SK-N-SH (cell line): ENCODE results near the gene EEF1AKMT4.

Source experiments
- JUND ChIP-seq: IDR thresholded peaks from 2 replicates; pipeline ENCODE4 v1.4.0; 2012
- NRF1 ChIP-seq: IDR thresholded peaks from 2 replicates; pipeline ENCODE4 v1.6.1; 2012; ENCODE audit warnings: low read depth, mild to moderate bottlenecking, low read length
- POLR2AphosphoS5 ChIP-seq: IDR thresholded peaks from 2 replicates; pipeline ENCODE4 v1.6.1; 2012; ENCODE audit warnings: low read depth, low read length
- RCOR1 ChIP-seq: fragments of 150-350 bp; IDR thresholded peaks from 2 replicates; pipeline ENCODE4 v1.6.1; 2017; ENCODE audit warnings: antibody characterized with exemption, low read length
- REST ChIP-seq: IDR thresholded peaks from 2 replicates; pipeline ENCODE4 v1.6.1; 2012; ENCODE audit warnings: mild to moderate bottlenecking, low read depth, low read length, moderate library complexity
- TAF1 ChIP-seq: IDR thresholded peaks from 2 replicates; pipeline ENCODE4 v1.6.1; 2012; ENCODE audit warnings: low read depth, mild to moderate bottlenecking, low read length, moderate library complexity, borderline replicate concordance
- TCF12 ChIP-seq: IDR thresholded peaks from 2 replicates; pipeline ENCODE4 v1.4.0; 2012
- TF ChIP-seq, protein P1 (sequence below): fragments of 200-600 bp; sonication (generic); IDR thresholded peaks from 2 replicates; pipeline ENCODE4 v1.6.1; 2017; ENCODE audit warnings: antibody characterized with exemption, mild to moderate bottlenecking, moderate library complexity
- TF ChIP-seq, protein P2 (sequence below): IDR thresholded peaks from 2 replicates; pipeline ENCODE4 v1.4.0; 2012; ENCODE audit warnings: low read depth, borderline replicate concordance

DNA sequence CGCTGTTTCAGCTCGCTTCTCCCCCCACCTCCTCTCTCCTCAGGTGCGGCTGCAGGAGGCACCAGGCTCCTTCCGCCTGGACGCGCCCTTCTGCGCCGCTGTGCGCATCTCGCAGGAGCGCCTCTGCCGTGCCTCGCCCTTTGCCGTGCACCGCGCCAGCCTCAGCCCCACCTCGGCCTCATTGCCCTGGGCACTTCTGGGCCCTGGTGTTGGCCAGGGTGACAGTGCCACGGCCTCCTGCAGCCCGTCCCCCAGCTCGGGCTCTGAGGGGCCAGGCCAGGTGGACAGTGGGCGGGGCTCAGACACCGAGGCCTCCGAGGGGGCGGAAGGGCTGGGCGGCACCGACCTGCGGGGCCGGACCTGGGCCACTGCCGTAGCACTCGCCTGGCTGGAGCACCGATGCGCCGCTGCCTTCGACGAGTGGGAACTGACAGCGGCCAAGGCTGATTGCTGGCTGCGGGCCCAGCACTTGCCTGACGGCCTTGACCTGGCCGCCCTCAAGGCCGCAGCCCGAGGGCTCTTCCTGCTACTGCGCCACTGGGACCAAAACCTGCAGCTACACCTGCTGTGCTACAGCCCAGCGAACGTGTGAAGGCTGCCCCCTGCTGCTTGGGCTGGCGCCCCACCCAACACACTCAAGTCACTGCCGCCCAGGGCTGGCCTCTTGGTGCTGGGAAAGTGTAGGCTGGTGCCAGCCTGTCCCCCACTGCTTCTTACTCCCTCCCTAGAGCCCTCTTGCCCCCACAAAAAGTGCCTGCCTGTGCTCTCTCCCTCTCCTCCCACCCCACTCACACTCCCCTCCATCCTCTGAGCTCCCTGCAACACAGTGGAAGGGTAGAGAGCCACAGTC lies 7.8 kb upstream of the EEF1AKMT4 start:
- no peak for TF ChIP-seq RCOR1
- no peak for TF ChIP-seq REST
- no peak for TF ChIP-seq NRF1
- TF ChIP-seq, protein P1, sequence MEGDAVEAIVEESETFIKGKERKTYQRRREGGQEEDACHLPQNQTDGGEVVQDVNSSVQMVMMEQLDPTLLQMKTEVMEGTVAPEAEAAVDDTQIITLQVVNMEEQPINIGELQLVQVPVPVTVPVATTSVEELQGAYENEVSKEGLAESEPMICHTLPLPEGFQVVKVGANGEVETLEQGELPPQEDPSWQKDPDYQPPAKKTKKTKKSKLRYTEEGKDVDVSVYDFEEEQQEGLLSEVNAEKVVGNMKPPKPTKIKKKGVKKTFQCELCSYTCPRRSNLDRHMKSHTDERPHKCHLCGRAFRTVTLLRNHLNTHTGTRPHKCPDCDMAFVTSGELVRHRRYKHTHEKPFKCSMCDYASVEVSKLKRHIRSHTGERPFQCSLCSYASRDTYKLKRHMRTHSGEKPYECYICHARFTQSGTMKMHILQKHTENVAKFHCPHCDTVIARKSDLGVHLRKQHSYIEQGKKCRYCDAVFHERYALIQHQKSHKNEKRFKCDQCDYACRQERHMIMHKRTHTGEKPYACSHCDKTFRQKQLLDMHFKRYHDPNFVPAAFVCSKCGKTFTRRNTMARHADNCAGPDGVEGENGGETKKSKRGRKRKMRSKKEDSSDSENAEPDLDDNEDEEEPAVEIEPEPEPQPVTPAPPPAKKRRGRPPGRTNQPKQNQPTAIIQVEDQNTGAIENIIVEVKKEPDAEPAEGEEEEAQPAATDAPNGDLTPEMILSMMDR = peak; percentile 27
- no peak for TF ChIP-seq JUND
- TF ChIP-seq TAF1 = no peak
- TF ChIP-seq TCF12 = no peak
- no peak for TF ChIP-seq POLR2AphosphoS5
- TF ChIP-seq, protein P2, sequence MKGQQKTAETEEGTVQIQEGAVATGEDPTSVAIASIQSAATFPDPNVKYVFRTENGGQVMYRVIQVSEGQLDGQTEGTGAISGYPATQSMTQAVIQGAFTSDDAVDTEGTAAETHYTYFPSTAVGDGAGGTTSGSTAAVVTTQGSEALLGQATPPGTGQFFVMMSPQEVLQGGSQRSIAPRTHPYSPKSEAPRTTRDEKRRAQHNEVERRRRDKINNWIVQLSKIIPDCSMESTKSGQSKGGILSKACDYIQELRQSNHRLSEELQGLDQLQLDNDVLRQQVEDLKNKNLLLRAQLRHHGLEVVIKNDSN = no peak
